ENCODE data around the gene ASH1L.
"Not testable (repeated sequence)": the region's sequence is repeated elsewhere in the genome, so short reads cannot be mapped to it uniquely, and the experiment has no call there.

The ASH1L gene

DNA sequence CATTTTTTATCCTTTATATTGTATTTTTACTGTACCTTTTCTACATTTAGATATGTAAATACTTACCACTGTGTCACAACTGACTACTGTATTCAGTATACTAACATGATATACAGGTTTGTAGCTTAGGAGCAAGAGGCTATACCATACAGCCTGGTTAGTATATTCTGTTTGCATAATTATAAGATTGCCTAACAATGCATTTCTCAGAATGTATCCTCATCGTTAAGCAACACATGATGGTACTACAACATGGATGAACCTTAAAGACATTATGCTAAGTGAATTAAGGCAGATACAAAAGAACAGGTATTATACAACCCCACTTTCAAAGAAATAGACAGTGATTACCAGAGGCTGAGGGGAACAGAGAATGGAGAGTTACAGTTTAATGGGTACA lies 179.2 kb downstream of the ASH1L start:
- no peaks in the 10 kb centered on the region for H3K9me3 Mint-ChIP-seq
- H3K36me3 Mint-ChIP-seq: peaks cover 15% of the 10 kb centered on the region
- H3K4me3 Mint-ChIP-seq: no peak overlapping the region
- H3K27me3 Mint-ChIP-seq: no peaks in the 10 kb centered on the region
- no peak overlapping the region for H3K27ac Mint-ChIP-seq
- H3K4me1 Mint-ChIP-seq: peaks cover 8% of the 10 kb centered on the region

- no peak overlapping the region for H3K4me3 Mint-ChIP-seq
- peak overlapping the region; percentile 12 for H3K27ac Mint-ChIP-seq
- peaks cover 16% of the 10 kb centered on the region for H3K36me3 Mint-ChIP-seq
- H3K9me3 Mint-ChIP-seq: no peaks in the 10 kb centered on the region
- H3K4me1 Mint-ChIP-seq: peaks cover 12% of the 10 kb centered on the region
- no peaks in the 10 kb centered on the region for H3K27me3 Mint-ChIP-seq
Observed at GRCh38 chr1:155379631-155380090, 182.9 kb downstream of the ASH1L start.

DNA sequence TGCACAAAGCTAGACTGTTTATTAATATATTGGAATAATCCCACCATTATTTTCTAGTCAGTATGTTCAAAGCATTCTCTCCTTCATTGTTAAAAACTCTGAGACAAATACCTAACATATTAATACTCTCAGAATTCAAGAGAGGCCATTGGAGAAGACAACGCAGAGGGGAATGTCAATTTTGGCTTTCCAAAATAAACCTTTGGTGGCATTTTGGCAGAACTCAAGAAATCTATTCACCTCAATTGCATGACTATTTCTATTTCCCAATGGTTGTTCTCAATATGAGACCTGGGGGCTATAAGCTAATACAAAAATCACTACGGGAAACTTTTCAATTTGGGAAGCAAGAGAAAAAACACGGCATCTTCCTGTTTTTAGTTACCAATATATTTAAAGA lies 183.4 kb downstream of the ASH1L start:
- H3K9me3 Mint-ChIP-seq: no peaks in the 10 kb centered on the region
- H3K27ac Mint-ChIP-seq: no peak overlapping the region
- no peak overlapping the region for H3K4me3 Mint-ChIP-seq
- H3K27me3 Mint-ChIP-seq: no peaks in the 10 kb centered on the region
- H3K4me1 Mint-ChIP-seq: peaks cover 12% of the 10 kb centered on the region
- H3K36me3 Mint-ChIP-seq: peaks cover 15% of the 10 kb centered on the region

DNA sequence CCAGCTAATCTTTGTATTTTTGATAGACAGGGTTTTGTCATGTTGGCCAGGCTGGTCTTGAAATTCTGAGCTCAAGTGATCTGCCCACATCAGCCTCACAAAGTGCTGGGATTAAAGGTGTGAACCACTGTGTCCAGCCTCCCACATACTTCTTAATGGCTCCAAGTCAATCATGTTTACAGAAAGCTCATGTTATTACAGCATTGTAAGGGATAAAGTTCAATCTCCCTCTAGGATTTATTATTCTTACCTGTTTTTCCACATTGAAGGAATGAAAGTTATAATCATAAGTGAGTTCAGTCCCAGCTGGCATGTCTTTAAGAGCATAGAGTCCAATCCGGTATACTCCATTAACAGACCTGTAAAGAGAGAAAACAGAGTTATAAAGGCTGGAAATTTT lies 202.6 kb downstream of the ASH1L start:
- H3K4me1 Mint-ChIP-seq: no peaks in the 10 kb centered on the region
- no peak overlapping the region for H3K27ac Mint-ChIP-seq
- no peaks in the 10 kb centered on the region for H3K9me3 Mint-ChIP-seq
- no peaks in the 10 kb centered on the region for H3K27me3 Mint-ChIP-seq
- peaks cover 1% of the 10 kb centered on the region for H3K36me3 Mint-ChIP-seq
- H3K4me3 Mint-ChIP-seq: no peak overlapping the region

- Mint-ChIP-seq H3K4me1 (no peaks in the 10 kb centered on the region), H3K36me3 (peaks cover 8% of the 10 kb centered on the region), H3K27ac (peak overlapping the region; percentile 30), H3K9me3 (no peaks in the 10 kb centered on the region), H3K27me3 (no peaks in the 10 kb centered on the region), H3K4me3 (no peak overlapping the region)
Observed at GRCh38 chr1:155352631-155353030, 210.0 kb downstream of the ASH1L start.

DNA sequence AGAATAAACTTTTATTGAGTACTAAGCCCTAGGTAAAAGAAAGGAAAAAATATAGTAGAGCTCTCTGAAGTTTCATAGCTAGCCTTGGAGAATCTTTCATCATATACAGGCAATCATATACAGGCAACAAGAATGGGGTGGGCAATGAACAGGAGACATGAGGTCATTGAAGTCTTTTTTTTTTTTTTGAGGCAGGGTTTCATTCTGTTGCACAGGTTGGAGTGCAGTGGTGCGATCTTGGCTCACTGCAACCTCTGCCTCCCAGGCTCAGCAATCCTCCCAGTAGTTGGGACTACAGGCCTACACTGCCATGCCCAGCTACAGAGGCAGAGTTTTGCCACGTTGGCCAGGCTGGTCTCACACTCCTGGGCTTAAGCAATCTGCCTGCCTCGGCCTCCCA lies 219.8 kb downstream of the ASH1L start:
- Mint-ChIP-seq H3K27me3 (no peaks in the 10 kb centered on the region), H3K9me3 (no peaks in the 10 kb centered on the region), H3K27ac (no peak overlapping the region), H3K4me1 (peaks cover under 1% of the 10 kb centered on the region), H3K36me3 (peaks cover 25% of the 10 kb centered on the region), H3K4me3 (no peak overlapping the region)

DNA sequence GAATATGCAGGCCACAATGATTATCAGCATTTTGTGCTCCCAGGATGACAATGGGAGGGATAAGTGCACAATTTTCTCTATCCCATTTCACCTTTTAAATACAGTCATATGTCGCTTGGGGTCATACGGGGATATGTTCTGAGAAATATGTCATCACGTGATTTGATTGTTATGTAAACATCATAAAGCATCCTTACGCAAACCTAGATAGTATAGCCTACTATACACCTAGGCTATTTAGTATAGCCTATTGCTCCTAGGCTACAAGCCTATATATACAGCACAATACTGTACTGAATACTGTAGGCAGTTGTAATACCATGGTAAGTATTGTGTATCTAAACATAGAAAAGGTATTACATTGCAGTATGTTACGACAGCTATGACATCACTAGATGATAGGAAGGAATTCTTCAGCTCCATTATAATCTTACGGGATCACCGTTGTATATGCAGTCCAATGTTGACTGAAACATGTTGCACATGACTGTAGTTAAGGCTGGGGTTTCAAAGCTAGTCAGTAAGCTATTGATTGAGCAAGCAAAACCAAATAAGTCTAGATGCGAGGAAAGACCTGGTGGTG lies 223.0 kb downstream of the ASH1L start:
- H3K9me3 Mint-ChIP-seq: no peaks in the 10 kb centered on the region
- H3K4me3 Mint-ChIP-seq: no peak overlapping the region
- H3K27ac Mint-ChIP-seq: peak overlapping the region; percentile 38
- no peaks in the 10 kb centered on the region for H3K27me3 Mint-ChIP-seq
- H3K36me3 Mint-ChIP-seq: peaks cover 24% of the 10 kb centered on the region
- H3K4me1 Mint-ChIP-seq: peaks cover 4% of the 10 kb centered on the region

DNA sequence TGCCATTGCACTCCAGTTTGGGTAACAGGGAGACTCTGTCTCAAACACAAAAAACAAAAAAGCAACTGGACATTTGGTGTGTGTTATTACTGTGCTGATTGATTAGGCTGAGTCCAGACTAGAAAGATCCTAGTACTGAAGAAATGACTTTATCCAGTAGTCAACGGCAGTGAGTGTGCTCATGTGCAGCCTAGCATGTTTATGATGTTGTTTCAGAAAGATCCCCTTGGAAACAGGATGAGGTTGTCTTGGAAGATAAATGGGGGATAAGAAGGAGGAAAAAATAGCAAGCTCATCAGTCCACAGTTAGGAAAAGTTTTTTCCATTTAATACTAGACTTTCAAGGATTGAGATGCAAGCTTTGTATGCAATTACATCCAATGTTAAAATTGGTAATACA lies 227.6 kb downstream of the ASH1L start:
- Mint-ChIP-seq H3K4me1 (peaks cover 4% of the 10 kb centered on the region), H3K27ac (no peak overlapping the region), H3K36me3 (peaks cover 17% of the 10 kb centered on the region)

DNA sequence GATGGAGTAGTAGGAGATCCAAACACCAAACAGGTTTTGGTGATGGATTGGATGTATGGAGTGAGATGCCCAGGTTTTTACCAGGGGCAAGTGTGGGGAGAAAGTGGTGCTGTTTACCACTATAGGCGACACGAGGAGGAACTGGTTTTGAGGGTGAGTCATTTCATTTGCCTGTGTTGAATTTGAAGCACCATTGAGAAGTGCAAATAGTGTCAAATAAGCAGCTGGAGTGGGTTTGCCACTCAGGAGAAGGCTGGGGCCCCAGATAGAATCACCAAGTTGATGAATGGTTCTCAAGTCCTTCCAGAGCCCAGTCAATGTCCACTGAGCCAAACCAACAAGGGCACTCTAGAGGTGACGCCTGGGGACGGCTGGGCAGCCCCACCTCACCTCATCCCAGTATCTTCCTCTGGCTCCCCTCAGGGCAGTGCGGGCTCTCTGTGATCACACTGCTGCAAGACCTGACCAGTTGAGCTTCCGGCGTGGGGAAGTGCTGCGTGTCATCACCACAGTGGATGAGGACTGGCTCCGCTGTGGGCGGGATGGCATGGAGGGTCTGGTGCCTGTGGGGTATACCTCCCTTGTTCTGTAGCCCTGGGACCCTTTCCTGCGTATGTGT lies 232.5 kb downstream of the ASH1L start:
- Mint-ChIP-seq H3K4me1 (peaks cover 7% of the 10 kb centered on the region), H3K4me3 (no peak overlapping the region), H3K27ac (no peak overlapping the region), H3K27me3 (no peaks in the 10 kb centered on the region), H3K36me3 (peaks cover 7% of the 10 kb centered on the region), H3K9me3 (no peaks in the 10 kb centered on the region)

More for the DNA sequence above, 227.6 kb downstream of the ASH1L start:
- no peaks in the 10 kb centered on the region for H3K9me3 Mint-ChIP-seq
- H3K4me3 Mint-ChIP-seq: no peak overlapping the region
- H3K27me3 Mint-ChIP-seq: no peaks in the 10 kb centered on the region

- H3K27ac Mint-ChIP-seq, H3K27me3 Mint-ChIP-seq, H3K36me3 Mint-ChIP-seq, H3K4me1 Mint-ChIP-seq, H3K4me3 Mint-ChIP-seq, H3K9me3 Mint-ChIP-seq: not testable (repeated sequence)
Observed at GRCh38 chr1:155328856-155329255, 233.7 kb downstream of the ASH1L start.

GRCh38 chr1:155327981-155328380 lies 234.6 kb downstream of the ASH1L start:
- no peak overlapping the region for H3K4me3 Mint-ChIP-seq
- peaks cover 7% of the 10 kb centered on the region for H3K4me1 Mint-ChIP-seq
- no peak overlapping the region for H3K27ac Mint-ChIP-seq
- H3K27me3 Mint-ChIP-seq: no peaks in the 10 kb centered on the region
- H3K9me3 Mint-ChIP-seq: no peaks in the 10 kb centered on the region
- peaks cover 2% of the 10 kb centered on the region for H3K36me3 Mint-ChIP-seq

DNA sequence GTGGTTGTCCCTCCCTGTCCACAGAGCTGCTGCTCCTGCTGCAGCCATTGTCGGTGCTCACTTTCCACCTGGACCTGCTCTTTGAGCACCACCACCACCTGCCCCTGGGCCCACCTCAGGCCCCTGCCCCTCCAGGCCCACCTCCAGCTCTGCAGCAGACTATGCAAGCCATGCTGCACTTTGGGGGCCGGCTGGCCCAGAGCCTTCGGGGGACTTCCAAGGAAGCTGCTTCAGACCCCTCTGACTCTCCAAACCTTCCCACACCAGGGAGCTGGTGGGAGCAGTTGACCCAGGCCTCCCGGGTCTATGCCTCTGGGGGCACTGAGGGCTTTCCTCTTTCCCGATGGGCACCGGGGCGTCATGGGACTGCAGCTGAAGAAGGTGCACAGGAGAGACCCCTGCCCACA lies 236.0 kb downstream of the ASH1L start:
- H3K4me1 Mint-ChIP-seq: peaks cover 14% of the 10 kb centered on the region
- H3K36me3 Mint-ChIP-seq: peaks cover 2% of the 10 kb centered on the region
- no peak overlapping the region for H3K27ac Mint-ChIP-seq
- H3K27me3 Mint-ChIP-seq: no peaks in the 10 kb centered on the region
- H3K9me3 Mint-ChIP-seq: no peaks in the 10 kb centered on the region
- no peak overlapping the region for H3K4me3 Mint-ChIP-seq

- no peaks in the 10 kb centered on the region for H3K27me3 Mint-ChIP-seq
- peaks cover 2% of the 10 kb centered on the region for H3K36me3 Mint-ChIP-seq
- H3K27ac Mint-ChIP-seq: peak overlapping the region; percentile 52
- H3K4me3 Mint-ChIP-seq: peak overlapping the region; percentile 76
- no peaks in the 10 kb centered on the region for H3K9me3 Mint-ChIP-seq
- H3K4me1 Mint-ChIP-seq: peaks cover 18% of the 10 kb centered on the region
Observed at GRCh38 chr1:155326020-155326526, 236.5 kb downstream of the ASH1L start.

DNA sequence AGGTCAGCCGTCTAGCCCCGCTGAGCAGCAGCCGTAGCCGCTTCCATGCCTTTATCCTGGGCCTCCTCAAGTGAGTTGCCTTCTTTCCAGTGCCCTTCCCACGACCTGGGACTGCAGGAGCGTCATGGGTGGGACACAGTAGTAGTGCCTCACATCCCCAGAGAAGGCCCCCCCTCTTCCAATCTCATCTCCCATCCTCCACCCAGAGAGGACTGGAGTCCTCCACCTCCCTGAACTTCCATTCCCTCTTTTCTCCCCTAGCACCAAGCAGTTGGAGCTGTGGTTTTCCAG lies 237.1 kb downstream of the ASH1L start:
- Mint-ChIP-seq H3K9me3 (no peaks in the 10 kb centered on the region), H3K36me3 (no peaks in the 10 kb centered on the region), H3K27me3 (no peaks in the 10 kb centered on the region), H3K4me1 (peaks cover 23% of the 10 kb centered on the region), H3K27ac (no peak overlapping the region), H3K4me3 (peak overlapping the region; percentile 76)

GRCh38 chr1:155324717-155325602 lies 237.6 kb downstream of the ASH1L start:
- no peaks in the 10 kb centered on the region for H3K36me3 Mint-ChIP-seq
- peaks cover 29% of the 10 kb centered on the region for H3K4me1 Mint-ChIP-seq
- H3K27ac Mint-ChIP-seq: no peak overlapping the region

More at GRCh38 chr1:155324717-155325602, 237.6 kb downstream of the ASH1L start:
- H3K9me3 Mint-ChIP-seq: no peaks in the 10 kb centered on the region
- H3K4me3 Mint-ChIP-seq: peak overlapping the region; percentile 91
- no peaks in the 10 kb centered on the region for H3K27me3 Mint-ChIP-seq

Data from activated naive CD4-positive, alpha-beta T cell treated with anti-CD3 and anti-CD28 coated beads, Interleukin-2, amount 50 U/mL, for 24 hours (primary cell).